ENCODE results near the gene RABGAP1L.

The RABGAP1L gene

GRCh38 chr1:174153085-174153824, 6.1 kb upstream of the RABGAP1L start:
- DNase-seq (ENCODE audit: low read depth), result no peak
- no peak for TF ChIP-seq CTCF (IDR thresholded peaks at IDR 0.05; ENCODE audit: low read depth, low read length)
- no peak overlapping the region for H3K4me3 ChIP-seq (ENCODE audit: low read depth, low read length)

- no peak overlapping the region for H3K4me3 ChIP-seq (ENCODE audit: low read depth, low read length)
- no peak for DNase-seq (ENCODE audit: low read depth)
- TF ChIP-seq CTCF (IDR thresholded peaks at IDR 0.05; ENCODE audit: low read depth, low read length), result no peak
- TF ChIP-seq MYC (IDR thresholded peaks at IDR 0.05; ENCODE audit: low read depth, low read length), result no peak
- no peak for TF ChIP-seq MAX (IDR thresholded peaks at IDR 0.05; ENCODE audit: low read depth, low read length)
- no peak for TF ChIP-seq POLR2A (IDR thresholded peaks at IDR 0.05; ENCODE audit: extremely low read depth, insufficient read length)
Measured at GRCh38 chr1:174153825-174154107, 5.6 kb upstream of the RABGAP1L start.

- DNase-seq (ENCODE audit: low read depth), result no peak
- no peak overlapping the region for H3K4me3 ChIP-seq (ENCODE audit: low read depth, low read length)
- no peak for TF ChIP-seq CTCF (IDR thresholded peaks at IDR 0.05; ENCODE audit: low read depth, low read length)
Measured at GRCh38 chr1:174156437-174156836, 2.9 kb upstream of the RABGAP1L start.

- TF ChIP-seq MYC (IDR thresholded peaks at IDR 0.05; ENCODE audit: low read depth, low read length) (no peak), POLR2A (IDR thresholded peaks at IDR 0.05; ENCODE audit: extremely low read depth, insufficient read length) (no peak), CTCF (IDR thresholded peaks at IDR 0.05; ENCODE audit: low read depth, low read length) (no peak), MAX (IDR thresholded peaks at IDR 0.05; ENCODE audit: low read depth, low read length) (no peak)
- DNase-seq (ENCODE audit: low read depth), result no peak
- no peak overlapping the region for H3K4me3 ChIP-seq (ENCODE audit: low read depth, low read length)
Measured at GRCh38 chr1:174157157-174157806, 2.0 kb upstream of the RABGAP1L start.

GRCh38 chr1:174158767-174159251, 511 bp upstream of the RABGAP1L start:
- TF ChIP-seq CTCF (IDR thresholded peaks at IDR 0.05; ENCODE audit: low read depth, low read length) (no peak), MAX (IDR thresholded peaks at IDR 0.05; ENCODE audit: low read depth, low read length) (no peak), MYC (IDR thresholded peaks at IDR 0.05; ENCODE audit: low read depth, low read length) (no peak), POLR2A (IDR thresholded peaks at IDR 0.05; ENCODE audit: extremely low read depth, insufficient read length) (no peak)
- DNase-seq (ENCODE audit: low read depth), result no peak
- H3K4me3 ChIP-seq (ENCODE audit: low read depth, low read length), result peak overlapping the region; percentile 90

- peak overlapping the region; percentile 83 for H3K4me3 ChIP-seq (ENCODE audit: low read depth, low read length)
- DNase-seq (ENCODE audit: low read depth), result peak; percentile 56
- TF ChIP-seq CTCF (IDR thresholded peaks at IDR 0.05; ENCODE audit: low read depth, low read length) (no peak), POLR2A (IDR thresholded peaks at IDR 0.05; ENCODE audit: extremely low read depth, insufficient read length) (no peak), MAX (IDR thresholded peaks at IDR 0.05; ENCODE audit: low read depth, low read length) (no peak), MYC (IDR thresholded peaks at IDR 0.05; ENCODE audit: low read depth, low read length) (no peak)
Measured at GRCh38 chr1:174160109-174160473, 771 bp downstream of the RABGAP1L start.
